NCI-H2107 treated with DMSO at 0.1 percent for 48 hours (cell line): Measurements from ENCODE around the gene GALNT17.
A peak's percentile ranks its signal among the peaks of the same experiment; 100 is the strongest.

Experiments used
- DNase-seq: peaks from one replicate; lab custom pipeline; 2025; ENCODE audit not compliant: unreplicated experiment; lab: John Stamatoyannopoulos, UW

Gene GALNT17

DNA sequence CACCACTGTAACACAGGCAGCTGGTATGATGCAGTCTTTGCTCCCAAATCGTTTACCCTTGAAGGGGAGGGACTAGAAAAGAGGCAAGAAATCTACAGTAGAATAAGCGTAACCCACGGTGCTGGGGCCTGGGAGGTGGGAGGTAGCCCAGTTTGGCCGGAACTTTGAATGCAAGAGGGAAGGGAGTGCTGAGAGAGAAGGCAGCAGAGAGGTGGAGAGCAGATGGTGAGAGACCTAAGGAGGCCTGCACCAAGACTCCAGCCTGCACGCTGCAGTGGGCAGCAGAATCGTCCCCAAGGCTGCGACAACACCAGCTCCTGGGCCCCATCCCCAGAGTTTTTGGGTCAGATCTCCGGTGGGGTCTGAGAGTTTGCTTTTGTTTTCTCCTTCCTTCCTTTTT is 547.5 kb downstream of the GALNT17 start:
- no peak for DNase-seq

DNA sequence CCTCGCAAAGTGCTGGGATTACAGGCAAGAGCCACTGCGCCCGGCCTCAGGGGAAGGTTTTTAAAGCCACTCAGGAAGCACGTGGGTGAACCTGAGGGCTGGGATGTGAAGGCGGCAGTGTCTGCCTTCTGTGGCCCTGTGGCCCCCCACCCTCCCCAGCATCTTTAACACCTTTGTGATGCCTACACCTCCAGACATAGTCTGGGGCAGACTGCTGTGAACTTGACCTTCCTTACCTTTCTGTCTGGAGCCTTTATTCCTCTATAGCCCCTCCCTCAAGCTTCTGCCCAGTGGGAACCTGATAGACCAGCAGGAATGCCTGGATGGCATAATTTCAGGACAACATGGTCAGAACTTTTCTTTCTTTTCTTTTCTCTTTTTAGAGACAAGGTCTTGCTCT is 550.2 kb downstream of the GALNT17 start:
- DNase-seq = no peak

DNA sequence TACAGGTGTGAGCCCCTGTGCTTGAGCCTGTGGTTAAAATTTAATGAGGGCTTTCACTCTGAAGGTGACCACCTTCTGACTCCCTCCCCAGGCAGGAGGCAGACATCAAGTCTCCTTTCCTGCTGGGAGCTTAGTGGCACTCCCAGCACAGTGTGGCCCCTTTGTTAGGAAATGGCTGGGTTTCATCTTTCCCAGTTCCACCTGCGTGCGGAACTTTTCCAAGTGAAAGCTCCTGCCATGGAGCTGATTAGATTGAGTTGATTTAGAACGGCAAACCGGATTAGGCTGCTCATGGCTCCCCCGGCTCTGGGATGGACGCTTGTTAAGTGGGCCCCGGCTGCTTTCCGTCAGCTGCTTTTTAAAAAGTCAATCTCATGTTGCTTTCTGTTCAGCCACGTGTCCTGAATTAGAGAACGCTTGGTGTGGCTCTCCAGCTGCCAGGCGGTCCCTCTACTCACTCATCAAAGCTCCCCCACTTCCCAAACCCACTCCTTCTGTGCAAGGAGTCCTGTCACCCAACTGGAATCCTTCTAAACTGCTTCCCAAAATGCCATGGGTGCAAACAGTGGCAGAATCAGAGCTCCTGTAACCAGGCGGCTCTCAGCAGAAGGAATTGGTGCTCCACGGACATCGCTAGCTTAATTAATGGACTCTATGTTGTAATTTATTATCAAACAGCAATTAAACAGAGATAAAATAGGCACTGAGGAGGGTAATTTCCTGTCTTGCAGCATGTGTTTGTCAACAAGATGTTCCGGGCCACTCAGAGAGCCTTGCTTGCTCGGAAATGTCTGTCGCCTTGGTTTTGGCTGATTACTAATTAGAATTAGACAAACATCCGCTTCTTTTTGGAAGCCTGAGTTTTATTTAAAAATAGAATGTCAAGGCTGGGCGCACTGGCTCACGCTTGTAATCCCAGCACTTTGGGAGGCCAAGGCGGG is 551.2 kb downstream of the GALNT17 start:
- peak; percentile 39 for DNase-seq

DNA sequence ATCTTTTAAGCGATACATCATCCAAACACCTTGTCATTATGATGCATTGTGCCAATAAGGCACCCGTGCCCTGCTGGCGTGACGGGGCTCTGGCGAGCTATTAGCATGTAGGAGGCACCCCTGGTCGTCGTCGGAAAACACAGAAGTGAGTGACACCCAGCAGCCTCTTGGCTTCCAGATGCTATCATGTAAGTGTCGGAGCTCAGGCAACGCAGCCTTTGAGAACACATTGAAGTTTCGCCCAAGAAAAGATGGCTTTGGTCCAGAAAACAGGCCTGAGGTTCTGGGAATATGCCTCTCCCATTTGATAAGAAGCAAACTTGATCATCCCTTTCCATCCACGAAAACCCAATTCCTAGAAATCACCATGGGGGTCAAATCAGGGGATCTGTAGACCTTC is 555.3 kb downstream of the GALNT17 start:
- no peak for DNase-seq

DNA sequence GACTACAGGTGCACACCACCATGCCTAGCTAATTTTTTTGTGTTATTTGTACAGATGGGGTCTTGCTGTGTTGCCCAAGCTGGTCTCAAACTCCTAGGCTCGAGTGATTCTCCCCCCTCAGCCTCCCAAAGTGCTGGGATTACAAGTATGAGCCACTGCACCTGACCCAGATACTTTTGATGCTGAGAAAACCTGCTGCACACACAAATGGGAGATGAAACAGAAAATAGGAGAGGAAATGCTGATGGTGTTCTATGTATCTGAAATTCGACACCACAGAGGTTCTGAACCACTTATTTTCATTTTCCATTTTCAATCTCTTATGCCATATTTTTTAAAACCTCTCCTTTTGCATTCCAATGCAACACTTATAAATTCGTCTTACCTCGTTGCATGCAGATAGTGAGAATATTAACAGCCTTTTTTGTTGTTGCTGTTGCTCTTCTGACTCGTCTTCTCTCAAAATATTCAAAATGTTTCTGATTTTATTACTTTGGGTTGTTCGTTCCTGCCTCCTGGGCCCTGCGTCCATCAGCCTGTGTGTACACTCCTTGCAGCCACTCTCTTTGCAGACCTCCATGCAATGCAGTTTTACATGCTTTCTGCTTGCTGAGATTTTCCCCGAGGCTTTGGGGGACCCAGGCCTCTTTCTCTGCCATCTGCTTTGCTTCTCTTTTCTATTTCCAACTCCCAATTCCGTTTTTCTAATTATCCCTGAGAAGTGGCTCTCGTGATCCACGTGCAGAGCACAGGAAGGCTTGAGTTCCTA is 556.1 kb downstream of the GALNT17 start:
- DNase-seq = no peak

DNA sequence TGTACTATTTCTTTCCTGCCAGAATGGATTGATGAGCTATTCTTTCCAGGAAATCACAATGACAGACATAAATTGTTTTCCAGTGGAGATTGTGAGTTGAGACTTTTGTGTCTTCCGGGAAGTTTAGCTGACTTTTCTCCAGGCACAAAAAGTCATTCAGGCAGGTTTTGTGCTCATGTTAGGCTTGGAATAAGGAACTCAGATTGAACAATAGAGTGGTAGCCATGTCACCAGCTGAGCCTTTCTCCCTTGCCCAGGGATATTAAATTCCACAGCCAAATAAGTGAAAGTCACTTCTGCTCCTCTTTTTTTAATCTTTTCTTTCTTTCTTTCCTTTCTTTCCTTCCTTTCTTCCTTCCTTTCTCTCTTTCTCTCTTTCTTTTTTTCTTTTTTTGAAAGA is 559.6 kb downstream of the GALNT17 start:
- DNase-seq = no peak

DNA sequence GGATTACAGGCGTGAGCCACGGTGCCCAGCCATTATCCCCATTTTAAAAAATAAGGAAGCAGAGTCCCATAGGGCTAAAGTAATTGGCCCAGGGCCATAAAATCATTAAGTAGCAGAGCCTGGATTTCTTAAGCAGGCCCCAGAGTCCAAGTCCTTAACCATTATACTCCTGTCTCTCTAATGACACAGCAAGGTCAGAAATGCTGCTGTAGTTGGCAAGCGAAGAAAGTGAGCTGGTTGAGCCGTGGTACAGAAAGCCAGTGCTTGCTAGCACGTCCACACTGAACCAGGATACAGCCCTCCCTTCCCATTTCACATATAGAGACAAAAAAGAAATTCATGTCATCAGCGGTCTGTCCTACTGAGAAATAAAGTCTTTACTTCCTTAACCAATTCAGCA is 562.7 kb downstream of the GALNT17 start:
- no peak for DNase-seq

DNA sequence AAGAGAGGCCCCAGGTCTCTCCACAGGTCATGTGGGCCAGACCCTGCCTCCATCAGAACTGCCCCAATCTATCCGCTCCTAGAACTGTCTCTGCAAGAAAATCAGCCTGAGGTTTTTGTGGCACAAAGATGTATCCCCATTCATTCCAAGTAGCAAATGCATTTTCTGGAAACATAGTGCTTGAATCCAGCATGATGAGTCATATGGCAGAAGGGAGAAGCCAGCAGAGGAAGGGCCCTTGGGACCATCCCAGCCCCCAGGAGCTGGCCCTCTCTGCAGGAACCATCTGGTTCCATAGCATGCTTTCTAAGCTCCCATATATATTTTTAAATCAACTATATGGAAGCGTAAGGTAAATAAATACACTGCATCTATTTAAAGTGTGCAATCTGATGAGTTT is 563.2 kb downstream of the GALNT17 start:
- no peak for DNase-seq

DNA sequence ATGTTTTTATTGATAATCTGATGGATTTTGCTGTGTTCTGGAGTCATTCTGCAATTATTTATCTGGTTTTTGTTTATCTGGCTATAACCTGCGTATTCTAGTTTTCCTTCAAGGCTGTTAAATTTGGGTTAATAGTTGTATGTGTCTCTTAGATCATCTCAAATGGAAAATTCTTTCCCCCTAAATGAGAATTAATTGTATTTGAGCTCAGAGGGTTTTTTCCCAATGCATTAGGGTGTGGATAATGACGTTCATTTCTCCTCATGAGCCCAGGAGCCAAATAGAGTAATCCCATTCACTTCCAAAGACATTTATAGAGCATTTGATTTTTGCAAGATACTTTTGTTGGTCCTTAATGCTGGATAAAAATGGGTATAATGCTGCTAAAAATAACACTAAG is 564.6 kb downstream of the GALNT17 start:
- no peak for DNase-seq

DNA sequence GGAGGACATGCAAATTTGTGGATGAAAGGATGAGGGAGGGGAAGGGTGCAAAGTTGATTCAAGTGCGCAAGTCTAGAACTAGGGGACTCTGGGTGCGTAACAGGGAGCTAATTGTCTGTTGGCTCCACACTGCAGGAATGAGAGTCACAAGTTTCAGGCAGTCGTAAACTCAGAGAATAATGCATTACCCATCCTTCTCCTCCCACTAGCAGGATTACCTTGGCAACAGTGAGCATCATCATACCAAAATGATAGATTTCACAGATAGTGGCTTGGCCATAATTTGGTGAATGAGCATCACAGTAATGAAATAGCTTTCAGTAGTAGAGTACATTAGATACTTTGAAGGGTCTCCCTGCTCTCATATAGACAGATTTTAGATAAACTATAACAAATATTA is 565.5 kb downstream of the GALNT17 start:
- DNase-seq = no peak

DNA sequence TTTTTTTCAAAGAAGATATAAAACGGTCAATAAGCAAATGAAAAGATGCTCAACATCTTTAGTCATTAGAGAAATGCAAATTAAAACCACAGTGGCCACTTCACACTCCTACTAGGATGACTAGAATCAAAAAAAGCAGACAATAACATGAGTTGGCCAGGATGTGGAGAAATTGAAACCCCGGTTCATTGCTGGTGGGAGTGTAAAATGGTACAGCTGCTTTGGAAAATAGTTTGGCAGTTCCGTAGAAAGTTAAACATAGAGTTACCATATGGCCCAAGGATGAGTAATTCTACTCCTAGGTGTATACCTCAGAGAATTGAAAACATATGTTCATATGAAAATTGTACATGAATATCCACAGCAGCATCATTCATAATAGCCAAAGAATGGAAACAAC is 573.3 kb downstream of the GALNT17 start:
- no peak for DNase-seq

DNA sequence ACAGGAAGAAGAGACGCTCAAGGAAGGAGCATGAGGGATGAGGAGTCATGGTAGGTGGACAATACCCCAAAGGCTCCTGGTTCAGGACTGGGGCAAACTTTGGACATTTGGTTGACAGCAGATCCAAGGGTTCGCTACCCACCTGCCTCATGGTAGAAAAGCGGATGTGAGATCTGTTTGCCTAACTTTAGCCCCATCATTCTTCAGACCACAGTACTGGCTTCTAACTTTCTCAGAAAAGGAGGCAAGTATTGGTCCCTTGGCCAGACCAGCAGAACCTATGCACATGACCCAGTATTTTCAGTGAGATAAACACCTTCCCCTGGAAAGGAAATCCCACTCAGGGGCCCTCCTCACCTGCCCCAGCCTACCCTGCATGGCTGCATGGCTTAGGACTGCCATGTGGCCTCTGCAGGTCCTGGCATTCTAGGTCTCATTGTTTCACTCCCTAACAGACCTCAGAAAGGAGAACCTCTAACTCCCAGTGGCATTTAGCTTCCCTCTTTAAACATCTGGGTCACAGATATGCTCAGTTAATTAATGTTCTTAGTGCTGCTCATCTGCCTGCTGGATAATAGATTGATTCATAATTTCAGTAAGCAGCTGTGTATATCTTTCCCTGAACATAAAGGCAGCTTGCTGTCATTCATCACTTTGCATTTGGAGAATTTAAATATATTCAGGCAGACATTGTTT is 574.1 kb downstream of the GALNT17 start:
- no peak for DNase-seq

DNA sequence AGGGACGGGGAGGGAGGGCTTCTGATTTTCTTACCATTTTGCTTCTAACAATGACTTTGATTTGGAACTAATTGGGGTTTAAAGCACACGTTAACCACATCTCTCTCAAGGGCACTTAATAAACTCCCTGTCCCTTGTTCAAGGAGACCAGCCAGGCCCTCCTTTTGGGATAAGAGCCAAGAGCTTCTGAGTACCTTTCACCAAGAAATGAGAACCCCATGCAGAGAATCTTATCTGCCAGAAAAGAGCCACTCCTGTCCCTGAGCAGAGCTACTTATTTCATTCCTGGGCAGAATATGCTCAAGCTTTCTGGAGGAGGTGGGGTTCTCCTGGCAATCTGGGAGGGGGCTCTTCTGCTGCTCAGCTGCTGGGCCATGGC is 574.6 kb downstream of the GALNT17 start:
- DNase-seq = no peak

DNA sequence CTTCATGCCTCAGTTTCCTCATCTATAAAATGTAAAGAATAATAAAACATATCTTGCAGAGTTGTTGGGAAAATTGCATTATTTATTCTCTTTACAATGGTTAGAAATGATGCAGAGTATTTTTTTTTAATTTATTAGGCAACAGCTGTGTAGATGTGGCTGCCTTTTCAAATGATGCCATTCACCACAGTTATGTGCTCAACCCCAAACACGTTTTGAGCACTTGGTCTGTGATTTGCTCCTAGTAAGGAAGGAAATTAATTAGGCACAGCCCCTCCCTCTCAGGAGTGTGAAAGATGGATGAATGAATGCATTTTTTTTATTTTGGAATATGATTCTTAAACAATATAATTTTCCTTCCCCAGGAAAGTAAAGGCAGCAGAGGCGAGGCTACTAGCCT is 575.1 kb downstream of the GALNT17 start:
- no peak for DNase-seq

DNA sequence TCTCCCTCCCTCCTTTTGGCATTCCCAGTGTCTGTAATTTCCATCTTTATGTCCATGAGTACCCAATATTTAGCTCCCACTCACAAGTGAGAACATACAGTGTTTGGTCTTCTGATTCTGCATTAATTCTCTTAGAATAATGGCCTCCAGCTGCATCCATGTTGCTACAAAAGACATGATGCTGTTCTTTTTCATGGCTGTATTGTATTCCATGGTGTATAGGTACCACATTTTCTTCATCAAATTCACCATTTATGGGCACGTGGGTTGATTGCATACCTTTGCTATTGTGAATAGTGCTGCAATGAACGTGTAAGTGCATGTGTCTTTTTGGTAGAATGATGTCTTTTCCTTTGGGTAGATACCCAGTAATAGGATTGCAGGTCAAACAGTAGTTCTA is 576.8 kb downstream of the GALNT17 start:
- DNase-seq = no peak

DNA sequence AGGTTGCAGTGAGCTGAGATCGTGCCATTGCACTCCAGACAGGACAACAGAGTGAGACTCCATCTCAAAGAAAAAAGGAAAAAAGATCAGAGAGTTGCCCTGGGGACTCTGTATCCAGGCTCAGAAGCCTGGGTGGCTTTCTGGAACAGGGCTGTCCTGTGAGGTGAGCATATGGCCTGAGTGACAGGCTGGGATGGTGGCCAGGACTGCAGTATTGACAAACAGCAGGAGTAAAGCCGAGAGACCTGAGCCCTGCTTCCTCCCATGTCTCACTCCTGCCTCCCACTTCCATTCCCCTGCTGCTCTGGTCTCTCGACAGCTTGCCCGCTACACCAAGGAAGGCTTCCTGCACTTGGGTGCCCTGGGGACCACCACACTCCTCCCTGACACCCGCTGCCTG is 578.5 kb downstream of the GALNT17 start:
- DNase-seq = no peak

DNA sequence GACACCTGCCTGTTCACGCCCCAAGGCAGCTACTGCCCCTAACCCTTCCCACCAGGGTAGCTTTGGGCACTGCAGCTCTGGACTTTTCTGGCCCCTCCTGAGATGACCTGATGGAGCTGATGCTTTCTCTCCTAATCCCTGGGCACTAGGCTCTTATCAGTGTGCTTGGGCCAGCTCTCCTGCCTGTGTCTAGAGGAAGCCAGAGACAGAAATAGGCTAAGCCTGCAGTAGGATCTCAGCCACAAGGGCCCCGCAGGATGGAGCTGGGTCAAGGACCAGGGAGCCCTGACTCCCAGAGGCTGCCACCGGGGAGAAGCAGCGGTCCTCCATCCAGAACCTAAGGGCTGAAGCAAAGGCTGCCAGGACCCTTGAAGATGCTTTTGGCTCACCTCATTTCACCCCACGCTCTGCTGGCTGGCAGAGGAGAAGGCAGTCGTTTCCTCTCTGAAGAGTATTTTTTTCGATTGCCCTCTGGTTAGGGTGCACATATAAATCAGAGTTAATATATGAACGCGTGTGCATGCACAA is 580.8 kb downstream of the GALNT17 start:
- DNase-seq = no peak

DNA sequence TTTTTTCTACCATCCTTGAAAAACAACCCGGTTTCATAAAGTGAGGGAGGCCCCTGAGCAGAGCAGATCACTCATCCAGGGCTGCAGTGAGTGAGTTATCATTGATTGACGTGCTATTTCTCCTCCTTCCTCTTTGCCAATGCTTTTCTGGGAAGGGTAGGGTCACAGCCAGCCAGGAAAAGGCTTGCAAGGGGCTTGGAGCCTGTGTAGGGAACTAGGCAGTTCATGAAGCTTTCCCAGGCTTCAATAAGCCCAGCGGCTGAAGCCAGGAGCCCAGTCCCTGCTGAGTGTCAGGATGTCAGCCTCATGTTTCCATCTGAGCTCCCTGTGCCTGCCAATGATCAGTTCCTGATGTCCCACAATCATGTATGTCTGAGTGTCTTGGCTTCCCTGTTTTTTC is 584.7 kb downstream of the GALNT17 start:
- no peak for DNase-seq

DNA sequence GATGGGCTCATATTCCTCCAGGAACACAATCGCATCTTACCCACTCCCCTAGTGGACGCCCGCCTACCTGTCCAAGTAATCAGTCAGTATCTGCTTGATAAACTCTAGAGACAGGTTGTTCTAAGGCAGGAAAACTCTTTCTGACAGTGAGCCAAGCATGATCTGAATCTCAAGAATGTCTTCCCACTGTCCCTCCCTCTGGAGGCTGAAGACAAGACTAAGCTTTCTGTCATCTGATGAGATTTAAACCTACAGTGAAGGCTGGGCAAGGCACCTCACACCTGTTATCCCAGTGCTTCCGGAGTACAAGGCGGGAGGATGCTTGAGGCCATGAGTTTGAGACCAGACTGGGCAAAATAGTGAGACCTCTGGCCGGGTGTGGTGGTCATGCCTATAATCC is 586.6 kb downstream of the GALNT17 start:
- no peak for DNase-seq

DNA sequence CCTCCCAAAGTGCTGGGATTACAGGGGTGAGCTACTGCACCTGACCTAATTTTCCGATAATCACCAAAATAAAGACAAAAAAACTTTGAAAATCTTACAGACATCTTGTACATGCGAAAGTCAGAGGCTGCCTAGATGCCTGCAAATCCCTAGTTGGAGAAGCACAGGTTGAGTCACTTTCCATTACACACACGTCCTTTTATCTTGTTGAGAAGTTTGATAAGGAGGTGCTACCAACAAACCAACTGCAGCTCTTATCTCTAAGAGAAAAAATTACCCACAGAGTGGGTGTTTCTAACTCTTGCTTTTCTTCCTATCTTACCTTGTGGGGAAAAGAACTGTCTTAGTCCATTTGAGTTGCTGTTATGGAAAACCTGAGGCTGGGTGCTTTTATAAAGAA is 589.8 kb downstream of the GALNT17 start:
- DNase-seq = no peak

DNA sequence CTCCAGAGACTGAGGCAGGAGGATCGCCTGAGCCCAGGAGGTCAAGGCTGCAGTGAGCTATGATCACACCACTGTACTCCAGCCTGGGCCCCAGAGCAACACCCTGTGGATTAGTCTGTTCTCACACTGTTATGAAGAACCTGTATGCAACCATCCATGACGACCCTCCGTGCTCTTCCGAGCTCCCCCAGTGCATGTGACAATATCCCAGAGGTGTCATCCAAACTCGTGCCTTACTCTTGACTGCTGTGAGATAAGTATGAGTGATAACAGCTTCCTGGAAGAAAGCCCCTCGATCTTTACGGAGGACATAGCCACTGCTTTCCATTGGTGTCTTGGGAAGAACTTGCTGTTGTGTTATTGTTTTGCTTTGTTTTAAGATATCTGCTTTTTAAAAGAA is 591.9 kb downstream of the GALNT17 start:
- no peak for DNase-seq

DNA sequence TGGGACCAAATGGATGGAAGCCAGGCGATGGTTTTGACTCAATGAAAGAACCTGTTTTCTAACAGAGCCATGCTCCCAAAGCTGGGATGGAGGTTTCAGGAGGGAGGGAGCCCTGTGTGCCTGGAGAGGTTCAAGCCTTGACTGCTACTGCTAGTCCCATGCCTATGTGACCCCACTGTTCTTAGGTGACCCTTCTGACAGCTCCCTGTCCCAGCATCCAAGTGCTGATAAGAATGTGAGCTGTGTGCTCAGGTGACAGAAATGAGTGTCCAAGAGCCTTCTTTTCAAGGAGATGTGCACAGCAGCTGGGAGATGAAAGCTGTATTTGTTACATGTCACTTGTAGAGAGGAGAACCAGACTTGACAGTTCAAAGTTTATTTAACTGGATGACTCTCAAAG is 595.4 kb downstream of the GALNT17 start:
- DNase-seq = no peak
